Activated CD4-positive, alpha-beta T cell treated with anti-CD3 and anti-CD28 coated beads, Interleukin-2, amount 10 ng/mL, durations not matched to agents 24 days and 14 days (primary cell): Measurements from ENCODE around the gene NINJ2. TPM values are rescaled to one million over a fixed set of nuclear protein-coding genes. Genes with fewer than 3 reads are reported as not detected.

ENCODE experiments used
- DNase-seq: peaks from one replicate; pipeline ENCODE4 v3.0.0; 2022
- H3K27ac Mint-ChIP-seq: one replicate; pipeline ENCODE4 v1.8.0; 2022; ENCODE audit warnings: mild to moderate bottlenecking, mixed read lengths
- H3K27me3 Mint-ChIP-seq: one replicate; pipeline ENCODE4 v1.8.0; 2022; ENCODE audit warnings: mixed read lengths
- H3K36me3 Mint-ChIP-seq: one replicate; pipeline ENCODE4 v1.8.0; 2022; ENCODE audit warnings: low read depth, mild to moderate bottlenecking, mixed read lengths
- H3K4me1 Mint-ChIP-seq: one replicate; pipeline ENCODE4 v1.8.0; 2021; ENCODE audit warnings: mixed read lengths
- H3K4me3 Mint-ChIP-seq: one replicate; pipeline ENCODE4 v1.8.0; 2022; ENCODE audit warnings: mild to moderate bottlenecking, moderate library complexity, mixed read lengths
- H3K9me3 Mint-ChIP-seq: one replicate; pipeline ENCODE4 v1.8.0; 2021; ENCODE audit warnings: mixed read lengths
- intact Hi-C: fragments of 100-400 bp; cut with micrococcal nuclease; formaldehyde crosslinking; loops from one replicate; pipeline ENCODE4 v1.15.1; 2023
- total RNA-seq: library from RNA; stranded (reverse); gene quantifications from 2 replicates; pipeline ENCODE4 v1.2.3, GENCODE V29; 2022

The NINJ2 gene
- total RNA-seq, 1 donor from 2014 or later = 4.8 TPM

DNA sequence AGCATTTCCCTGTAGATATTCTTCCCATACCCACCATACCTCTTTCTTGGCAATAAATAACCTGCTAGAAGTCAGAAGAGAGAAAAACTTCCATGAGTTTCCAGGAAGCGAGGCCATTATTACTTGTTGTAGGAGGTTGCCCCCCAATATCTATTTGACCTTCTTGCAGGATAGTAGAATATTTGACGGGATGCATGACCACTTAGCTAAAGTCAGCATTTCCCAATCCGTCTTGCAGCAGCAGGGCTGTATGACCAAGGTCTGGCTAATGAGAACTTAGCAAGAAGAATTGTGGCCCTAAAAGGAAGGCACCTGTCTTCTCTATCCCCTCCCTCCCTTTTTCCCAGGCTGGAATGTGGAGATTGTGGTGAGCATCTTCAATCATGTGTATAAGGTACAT lies 51.5 kb downstream of the NINJ2 start:
- H3K4me1 Mint-ChIP-seq = peaks cover 59% of the 10 kb centered on the region

GRCh38 chr12:608921-609320 lies 54.3 kb downstream of the NINJ2 start:
- Mint-ChIP-seq H3K9me3 (no peaks in the 10 kb centered on the region), H3K36me3 (no peaks in the 10 kb centered on the region), H3K27me3 (no peaks in the 10 kb centered on the region), H3K4me1 (peaks cover 49% of the 10 kb centered on the region), H3K27ac (no peak overlapping the region), H3K4me3 (no peak overlapping the region)
- intact Hi-C loops = no loop called here
- DNase-seq = no peak

More for the DNA sequence above, 51.5 kb downstream of the NINJ2 start:
- Mint-ChIP-seq H3K27me3 (no peaks in the 10 kb centered on the region), H3K9me3 (no peaks in the 10 kb centered on the region), H3K27ac (peak overlapping the region; percentile 21), H3K4me3 (no peak overlapping the region), H3K36me3 (no peaks in the 10 kb centered on the region)
- no peak for DNase-seq
- intact Hi-C loops = loop anchor here (2.0 to 10.0 kb wide), 2 partner anchors 19 to 53 kb away; partner anchors contain the start of gene NINJ2

DNA sequence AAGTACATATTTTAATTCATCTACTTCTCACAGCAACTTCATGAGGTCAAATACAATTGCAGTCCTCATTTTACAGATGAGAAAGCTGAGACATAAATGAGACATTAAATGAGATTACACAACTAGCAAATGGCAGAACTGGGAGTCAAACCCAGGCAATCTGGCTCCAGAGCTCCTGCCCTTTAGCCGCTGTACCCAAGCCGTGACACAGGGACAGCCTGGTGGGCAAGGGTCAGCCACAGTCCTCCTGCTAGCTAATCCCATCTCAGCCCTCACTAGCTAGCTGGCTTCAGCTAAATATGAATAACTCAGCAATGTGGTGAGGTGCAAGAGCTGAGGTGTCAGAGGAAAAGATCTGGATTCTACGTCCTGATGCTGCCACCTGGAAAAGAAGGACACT lies 54.8 kb downstream of the NINJ2 start:
- intact Hi-C loops = no loop called here
- no peaks in the 10 kb centered on the region for H3K36me3 Mint-ChIP-seq
- no peak overlapping the region for H3K4me3 Mint-ChIP-seq
- H3K9me3 Mint-ChIP-seq = no peaks in the 10 kb centered on the region
- DNase-seq = no peak
- H3K27ac Mint-ChIP-seq = peak overlapping the region; percentile 52
- H3K27me3 Mint-ChIP-seq = no peaks in the 10 kb centered on the region
- H3K4me1 Mint-ChIP-seq = peaks cover 49% of the 10 kb centered on the region

DNA sequence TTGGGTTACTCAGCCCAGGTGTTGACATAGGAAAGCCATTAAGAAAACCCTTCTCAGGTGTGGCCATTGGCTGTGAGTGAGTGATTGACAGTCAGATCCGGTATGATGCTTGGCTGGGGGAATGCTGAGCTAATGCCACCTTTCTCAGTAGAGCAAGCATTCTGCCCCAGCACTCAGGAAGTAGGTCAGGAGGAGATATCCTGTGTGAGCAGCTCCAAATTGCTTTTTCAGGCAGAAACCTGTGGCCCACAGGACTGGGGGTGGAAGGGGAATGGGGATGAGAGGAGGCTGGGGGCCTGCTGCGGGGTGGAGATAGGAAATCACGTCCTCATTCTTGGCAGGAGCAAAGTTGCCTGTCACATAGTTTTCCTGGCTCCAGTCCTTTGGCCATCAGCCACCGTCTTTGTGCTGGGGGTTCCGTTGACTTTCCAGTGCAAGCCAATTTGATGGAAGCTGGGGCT lies 55.7 kb downstream of the NINJ2 start:
- intact Hi-C loops = no loop called here

GRCh38 chr12:604956-605355 lies 58.3 kb downstream of the NINJ2 start:
- H3K27ac Mint-ChIP-seq = no peak overlapping the region
- intact Hi-C loops = no loop called here
- H3K4me3 Mint-ChIP-seq = no peak overlapping the region
- H3K4me1 Mint-ChIP-seq = peaks cover 33% of the 10 kb centered on the region
- H3K27me3 Mint-ChIP-seq = no peaks in the 10 kb centered on the region
- no peaks in the 10 kb centered on the region for H3K9me3 Mint-ChIP-seq
- no peaks in the 10 kb centered on the region for H3K36me3 Mint-ChIP-seq
- DNase-seq = no peak

More for the DNA sequence above, 55.7 kb downstream of the NINJ2 start:
- Mint-ChIP-seq H3K27me3 (no peaks in the 10 kb centered on the region), H3K36me3 (no peaks in the 10 kb centered on the region), H3K27ac (peak overlapping the region; percentile 69), H3K4me1 (peaks cover 49% of the 10 kb centered on the region), H3K9me3 (no peaks in the 10 kb centered on the region), H3K4me3 (no peak overlapping the region)
- peak; percentile 71 for DNase-seq

GRCh38 chr12:602700-603068 lies 60.6 kb downstream of the NINJ2 start:
- H3K27me3 Mint-ChIP-seq = no peaks in the 10 kb centered on the region
- no peak overlapping the region for H3K4me3 Mint-ChIP-seq
- peaks cover 18% of the 10 kb centered on the region for H3K4me1 Mint-ChIP-seq
- intact Hi-C loops = no loop called here
- H3K27ac Mint-ChIP-seq = no peak overlapping the region
- H3K9me3 Mint-ChIP-seq = no peaks in the 10 kb centered on the region
- H3K36me3 Mint-ChIP-seq = no peaks in the 10 kb centered on the region
- no peak for DNase-seq

DNA sequence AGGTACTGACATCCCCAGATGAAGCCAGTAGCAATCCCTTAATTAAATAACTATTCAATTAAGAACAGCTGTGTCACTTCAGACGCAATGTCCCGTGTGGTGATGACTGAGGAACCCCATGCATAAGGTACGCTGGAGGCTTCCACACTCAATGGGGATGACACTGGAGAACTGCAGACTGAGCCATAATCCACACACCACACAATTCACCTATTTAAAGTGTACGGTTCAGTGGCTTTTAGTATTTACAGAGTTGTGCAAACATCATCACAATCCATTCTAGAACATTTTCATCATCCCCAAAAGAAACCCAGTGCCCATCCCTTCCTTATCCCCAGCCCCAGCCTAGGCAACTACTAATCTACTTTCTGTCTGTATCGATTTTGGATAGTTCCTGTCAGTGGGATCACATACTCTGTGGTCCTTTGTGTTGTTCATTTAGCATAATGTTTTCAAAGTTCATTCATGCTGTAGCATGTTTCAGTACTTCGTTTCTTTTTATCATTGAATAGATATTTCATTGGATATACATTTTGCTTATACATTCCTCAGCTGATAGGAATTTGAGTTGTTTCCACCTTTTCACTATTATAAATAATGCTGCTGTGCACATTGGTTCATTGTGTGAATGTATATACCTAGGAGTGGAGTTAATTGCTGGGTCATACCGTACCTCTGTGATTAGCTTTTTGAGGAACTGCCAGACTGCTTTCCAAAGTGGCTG lies 61.1 kb downstream of the NINJ2 start:
- DNase-seq = no peak
- Mint-ChIP-seq H3K27ac (no peak overlapping the region), H3K4me1 (peaks cover 12% of the 10 kb centered on the region), H3K4me3 (no peak overlapping the region), H3K36me3 (no peaks in the 10 kb centered on the region), H3K9me3 (no peaks in the 10 kb centered on the region), H3K27me3 (no peaks in the 10 kb centered on the region)
- intact Hi-C loops = no loop called here

DNA sequence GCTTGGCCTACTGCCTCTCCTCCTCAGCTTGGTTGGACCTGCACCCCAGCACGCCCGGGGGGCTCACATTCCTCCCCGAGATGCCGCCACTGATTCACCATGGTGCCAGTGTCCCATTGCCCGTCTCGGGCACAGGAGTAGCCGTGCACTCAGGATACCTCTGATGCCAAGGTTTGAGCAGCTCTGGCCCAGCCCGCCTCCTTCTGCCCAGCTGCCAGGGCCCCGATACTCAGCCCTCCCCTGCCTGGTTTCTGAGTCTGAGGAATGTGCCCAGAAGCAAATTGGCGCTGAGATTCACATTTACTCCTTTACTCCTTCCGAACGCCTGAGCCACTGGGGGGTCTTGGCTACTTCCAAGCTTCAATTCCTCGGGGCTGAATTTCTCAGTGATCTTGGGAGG lies 63.5 kb downstream of the NINJ2 start:
- Mint-ChIP-seq H3K4me3 (no peak overlapping the region), H3K27ac (no peak overlapping the region), H3K9me3 (no peaks in the 10 kb centered on the region), H3K27me3 (no peaks in the 10 kb centered on the region), H3K36me3 (no peaks in the 10 kb centered on the region), H3K4me1 (peaks cover 2% of the 10 kb centered on the region)
- intact Hi-C loops = no loop called here
- DNase-seq = no peak

DNA sequence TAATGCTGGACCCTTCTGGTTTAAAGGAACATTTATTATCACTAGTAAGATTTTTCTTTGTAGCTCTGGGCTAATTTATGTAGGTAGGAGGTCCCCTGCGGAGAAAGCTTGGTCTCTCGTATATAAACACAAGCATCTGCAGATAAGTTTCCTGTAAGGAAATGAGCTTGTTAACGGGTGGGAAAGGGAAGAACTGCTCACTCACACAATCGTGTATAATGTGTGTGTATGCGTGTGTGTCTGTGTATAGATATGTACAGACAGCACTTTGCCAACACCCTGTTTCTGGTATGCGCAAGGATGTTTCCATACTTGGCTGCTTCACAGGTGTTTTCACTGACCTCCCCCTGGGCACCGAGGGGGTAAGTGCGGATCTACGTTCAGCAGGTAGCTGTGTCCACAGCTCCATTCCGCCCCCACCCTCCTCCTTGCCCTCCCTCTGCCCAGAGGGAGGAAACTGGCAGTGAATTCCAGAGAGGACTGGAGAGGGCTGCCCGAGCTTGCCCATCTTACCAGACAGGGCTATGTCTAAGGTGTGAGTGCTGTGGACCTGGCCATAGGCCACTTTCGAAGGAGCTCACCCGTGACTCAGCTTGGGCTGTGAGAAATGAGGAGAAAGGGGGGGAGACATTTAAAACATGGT lies 65.2 kb downstream of the NINJ2 start:
- peaks cover 2% of the 10 kb centered on the region for H3K27me3 Mint-ChIP-seq
- H3K9me3 Mint-ChIP-seq = no peaks in the 10 kb centered on the region
- H3K27ac Mint-ChIP-seq = no peak overlapping the region
- intact Hi-C loops = no loop called here
- no peak overlapping the region for H3K4me3 Mint-ChIP-seq
- no peak for DNase-seq
- peaks cover 2% of the 10 kb centered on the region for H3K4me1 Mint-ChIP-seq
- no peaks in the 10 kb centered on the region for H3K36me3 Mint-ChIP-seq

DNA sequence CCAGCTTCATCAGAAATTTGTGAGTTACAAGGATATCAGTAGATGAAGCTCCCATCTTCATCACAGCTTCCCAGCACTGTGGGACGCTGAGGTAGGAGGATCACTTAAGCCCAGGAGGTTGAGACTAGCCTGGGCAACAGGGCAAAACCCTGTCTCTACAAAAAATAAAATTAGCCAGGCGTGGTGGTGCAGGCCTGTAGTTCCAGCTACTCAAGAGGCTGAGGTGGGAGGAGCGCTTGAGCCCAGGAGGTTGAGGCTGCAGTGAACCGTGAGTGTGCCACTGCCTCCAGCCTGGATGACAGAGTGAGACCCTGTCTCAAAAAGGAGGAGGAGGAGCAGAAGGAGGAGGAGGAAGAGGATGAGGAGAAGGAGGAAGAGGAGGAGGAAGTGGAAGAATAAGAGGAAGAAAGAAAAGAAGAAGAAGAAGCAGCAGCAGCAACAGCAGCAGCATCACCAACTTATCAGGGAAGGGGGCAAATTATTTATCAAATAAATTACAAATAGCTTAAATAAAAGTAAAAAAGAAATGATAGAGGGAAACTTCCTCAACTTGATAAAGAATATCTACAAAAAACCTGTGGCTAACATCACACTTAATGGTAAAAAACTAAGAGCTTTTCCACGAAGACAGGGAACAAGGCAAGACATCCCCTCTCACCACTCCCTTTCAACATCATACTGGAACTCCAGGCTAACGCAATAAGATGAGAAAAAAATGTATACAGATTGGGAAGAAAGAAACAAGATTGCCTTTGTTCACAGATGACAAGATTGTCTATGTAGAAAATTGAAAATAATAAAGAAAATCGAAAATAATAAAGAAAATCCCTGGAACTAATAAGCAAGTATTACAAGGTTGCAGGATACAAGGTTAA lies 69.6 kb downstream of the NINJ2 start:
- intact Hi-C loops = no loop called here
- Mint-ChIP-seq H3K4me1 (peaks cover 4% of the 10 kb centered on the region), H3K27me3 (peaks cover 2% of the 10 kb centered on the region), H3K27ac (no peak overlapping the region), H3K36me3 (no peaks in the 10 kb centered on the region), H3K9me3 (no peaks in the 10 kb centered on the region), H3K4me3 (no peak overlapping the region)
- DNase-seq = no peak

DNA sequence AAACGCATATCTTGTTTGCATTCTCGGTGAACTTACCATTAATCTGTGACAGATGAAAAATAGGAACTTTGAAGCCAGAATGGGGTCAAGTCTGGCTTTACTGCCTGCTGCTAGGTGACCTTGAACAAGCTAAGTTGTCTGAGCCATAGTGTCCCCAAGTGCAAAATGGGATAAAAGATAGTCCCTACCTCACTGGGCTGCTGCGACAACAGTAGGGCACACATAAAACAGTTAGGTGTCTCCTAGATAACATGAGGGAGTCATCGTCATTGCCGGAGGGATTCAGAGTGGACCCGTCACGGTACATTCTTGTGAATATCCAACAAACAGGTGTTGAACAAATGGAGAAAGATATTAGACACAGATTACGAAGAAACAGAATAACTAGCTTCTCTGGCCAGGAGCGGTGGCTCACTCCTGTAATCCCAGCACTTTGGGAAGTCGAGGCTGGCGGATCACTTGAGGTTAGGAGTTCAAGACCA lies 71.2 kb downstream of the NINJ2 start:
- Mint-ChIP-seq H3K9me3 (peaks cover 4% of the 10 kb centered on the region), H3K36me3 (peaks cover 5% of the 10 kb centered on the region), H3K4me3 (no peak overlapping the region), H3K27ac (no peak overlapping the region), H3K4me1 (peaks cover 4% of the 10 kb centered on the region), H3K27me3 (peaks cover 2% of the 10 kb centered on the region)
- no peak for DNase-seq
- intact Hi-C loops = no loop called here

DNA sequence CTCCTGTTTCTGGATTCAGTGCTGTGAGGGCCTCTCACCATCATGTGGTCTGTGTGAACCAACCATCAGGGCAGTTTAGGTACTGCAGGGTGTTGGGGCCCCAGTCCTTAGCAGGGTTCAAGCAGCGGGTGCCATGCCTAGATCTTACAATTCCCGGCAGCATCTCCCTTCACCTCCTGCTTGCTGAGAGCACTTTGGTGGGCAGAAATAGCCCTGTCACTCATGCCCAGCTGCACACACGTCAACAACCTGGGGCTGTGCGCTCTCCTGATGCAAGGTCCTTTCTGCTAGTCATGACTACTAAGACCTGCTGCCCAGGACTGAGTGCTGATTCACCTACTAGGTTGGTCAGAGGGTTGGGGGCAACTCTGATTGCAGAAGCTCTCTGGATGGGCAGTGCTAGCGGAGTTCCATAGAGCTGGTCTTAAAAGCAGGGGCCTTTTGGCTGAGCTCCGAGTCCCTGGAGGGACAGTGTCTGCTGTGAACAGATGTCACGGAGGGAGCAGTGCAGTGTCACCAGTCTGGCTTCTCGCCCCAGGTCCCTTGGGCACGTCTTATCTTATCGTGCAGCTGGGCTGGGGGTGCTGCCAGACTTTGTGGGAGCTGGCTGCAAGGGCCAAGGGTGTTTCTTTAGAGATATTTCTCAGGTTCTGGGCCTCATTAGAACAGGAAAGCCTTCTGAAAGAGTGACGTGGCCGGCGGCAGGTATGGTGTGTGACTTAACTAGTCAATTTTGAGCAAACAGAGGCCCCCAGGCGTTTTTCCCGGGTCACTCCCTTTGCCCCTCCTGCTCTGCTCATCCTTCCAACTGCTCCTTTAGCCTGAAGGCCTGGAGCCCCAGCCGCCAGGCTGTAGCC lies 71.8 kb downstream of the NINJ2 start:
- H3K4me1 Mint-ChIP-seq = peaks cover 4% of the 10 kb centered on the region
- peaks cover 5% of the 10 kb centered on the region for H3K36me3 Mint-ChIP-seq
- H3K4me3 Mint-ChIP-seq = no peak overlapping the region
- peaks cover 2% of the 10 kb centered on the region for H3K27me3 Mint-ChIP-seq
- H3K27ac Mint-ChIP-seq = no peak overlapping the region
- H3K9me3 Mint-ChIP-seq = peaks cover 4% of the 10 kb centered on the region
- intact Hi-C loops = no loop called here
- DNase-seq = no peak

- Mint-ChIP-seq H3K27me3 (peaks cover 2% of the 10 kb centered on the region), H3K36me3 (peaks cover 5% of the 10 kb centered on the region), H3K4me3 (no peak overlapping the region), H3K27ac (no peak overlapping the region), H3K9me3 (peaks cover 4% of the 10 kb centered on the region), H3K4me1 (peaks cover 4% of the 10 kb centered on the region)
- intact Hi-C loops = no loop called here
- DNase-seq = no peak
Measured at GRCh38 chr12:590206-590750, 73.0 kb downstream of the NINJ2 start.
